T-helper 1 cell treated with Interleukin-12 subunit alpha and Interleukin-12 subunit beta and Interleukin-4 antibody, amounts not matched to agents 30 ng/mL and 1 ng/mL, for 36 hours (primary cell): ENCODE results near the gene RGS6. TPM values are rescaled to one million over a fixed set of nuclear protein-coding genes. Genes with fewer than 3 reads are reported as not detected.

ENCODE experiments used
- intact Hi-C: fragments of 100-400 bp; cut with micrococcal nuclease; formaldehyde crosslinking; loops from one replicate; pipeline ENCODE4 v1.15.1; 2024
- total RNA-seq: library from RNA; stranded (reverse); gene quantifications from 2 replicates; pipeline ENCODE4 v1.2.3, GENCODE V29; 2022

Gene RGS6
- total RNA-seq, 1 donor from 2014 or later = 3.0 TPM

DNA sequence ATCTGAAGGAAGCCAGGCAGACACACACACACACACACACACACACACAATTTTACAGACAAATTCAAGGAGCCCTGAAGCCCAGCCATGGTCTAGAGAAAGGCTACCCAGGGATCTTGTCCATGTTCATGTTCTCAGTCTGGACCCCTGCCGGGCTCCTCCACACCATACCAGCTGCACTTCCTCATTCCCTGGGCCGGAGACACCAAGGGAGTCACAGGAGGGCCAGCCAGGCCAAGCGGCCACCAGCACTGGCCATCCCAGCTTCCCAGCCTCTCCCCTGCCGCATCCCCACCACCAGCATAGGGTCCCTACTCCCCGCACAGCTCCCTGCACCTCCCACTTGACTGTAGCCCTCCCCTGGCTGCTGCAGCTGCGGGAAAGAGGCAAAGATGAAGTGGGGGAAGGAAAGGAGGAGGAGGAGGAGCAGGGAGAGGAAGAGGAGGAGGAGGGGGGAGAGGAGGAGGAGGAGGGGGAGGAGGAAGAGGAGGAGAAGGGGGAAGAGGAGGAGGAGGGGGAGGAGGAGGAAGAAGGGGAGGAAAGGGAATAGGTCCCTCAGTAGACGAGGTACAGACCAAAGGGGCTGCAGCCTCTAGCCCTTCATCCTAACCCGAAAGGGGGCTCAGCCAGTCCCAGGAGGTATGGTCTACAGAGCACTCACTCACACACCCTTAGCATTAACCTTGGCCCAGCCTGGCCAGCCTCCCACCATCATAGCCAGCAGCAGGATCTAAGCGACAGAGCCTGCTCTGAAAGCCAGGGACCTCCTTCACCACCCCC is 668.5 kb downstream of the RGS6 start:
- intact Hi-C loops = no loop called here

- intact Hi-C loops = no loop called here
These were observed 671.4 kb downstream of the RGS6 start for GRCh38 chr14:72603639-72604038.

- intact Hi-C loops = no loop called here
These were observed 671.9 kb downstream of the RGS6 start for GRCh38 chr14:72604133-72604532.

- intact Hi-C loops = no loop called here
These were observed 673.1 kb downstream of the RGS6 start for GRCh38 chr14:72605096-72605920.

- intact Hi-C loops = no loop called here
These were observed 673.6 kb downstream of the RGS6 start for GRCh38 chr14:72605921-72606220.

DNA sequence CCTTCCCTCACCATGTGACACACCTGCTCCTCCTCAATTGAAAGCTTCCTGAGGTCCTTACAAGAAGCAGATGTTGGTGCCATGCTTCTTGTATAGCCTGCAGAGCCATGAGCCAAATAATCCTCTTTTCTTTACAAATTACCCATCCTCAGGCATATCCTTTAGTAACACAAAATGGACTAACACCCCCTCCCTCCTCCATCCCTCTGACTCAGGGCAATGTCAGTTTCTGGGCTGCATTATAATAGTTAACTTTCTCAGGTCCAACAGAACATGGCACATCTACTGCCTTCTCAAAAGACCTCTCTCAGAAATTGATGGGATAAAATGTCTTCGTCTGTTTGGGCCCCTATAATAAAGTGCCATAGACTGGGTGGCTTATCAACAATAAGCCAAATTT is 674.6 kb downstream of the RGS6 start:
- intact Hi-C loops = no loop called here

- intact Hi-C loops = no loop called here
These were observed 675.3 kb downstream of the RGS6 start for GRCh38 chr14:72607386-72608130.

DNA sequence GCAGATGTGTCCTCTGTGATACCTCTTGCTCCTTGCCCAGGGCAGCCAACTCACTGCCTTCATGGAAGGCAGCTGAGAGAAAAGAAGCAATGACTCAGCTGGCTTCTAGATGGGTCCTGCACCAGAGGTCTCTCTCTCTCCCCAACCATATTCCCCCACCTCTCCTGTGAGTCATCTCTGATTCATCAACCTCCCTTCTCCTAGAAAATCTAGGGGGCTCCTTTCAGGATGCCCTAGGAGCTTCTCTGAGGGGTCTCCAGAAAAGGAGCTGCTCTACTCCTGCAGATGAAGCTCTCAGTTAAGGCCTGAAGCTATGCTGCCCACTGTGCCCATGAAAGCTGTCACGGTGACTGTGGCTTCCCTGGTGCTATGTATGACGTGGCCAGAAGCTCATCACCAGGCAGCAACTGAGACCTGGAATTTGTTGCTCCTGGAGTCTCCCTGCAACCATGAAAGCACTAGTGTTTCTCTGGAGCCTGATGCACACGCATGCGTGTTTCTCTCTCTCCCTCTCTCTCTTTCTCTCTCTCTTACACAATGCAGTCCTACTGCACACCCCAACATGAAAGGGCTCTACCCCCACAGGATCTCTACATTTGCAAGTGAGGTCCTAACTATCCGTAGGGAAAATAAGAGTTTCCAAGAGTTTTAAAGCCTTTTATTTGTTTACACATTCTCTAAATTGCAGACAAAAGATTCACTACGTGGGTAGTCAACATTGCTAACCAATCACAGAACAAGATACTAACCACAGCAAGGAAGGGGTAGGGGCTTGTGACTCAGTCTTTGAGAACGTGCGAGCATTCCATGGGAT is 676.4 kb downstream of the RGS6 start:
- intact Hi-C loops = no loop called here

GRCh38 chr14:72609205-72609916 is 677.1 kb downstream of the RGS6 start:
- intact Hi-C loops = no loop called here

- intact Hi-C loops = no loop called here
These were observed 678.0 kb downstream of the RGS6 start for GRCh38 chr14:72610096-72610830.

GRCh38 chr14:72610831-72611200 is 678.6 kb downstream of the RGS6 start:
- intact Hi-C loops = no loop called here

- intact Hi-C loops = no loop called here
These were observed 679.3 kb downstream of the RGS6 start for GRCh38 chr14:72611506-72611905.

DNA sequence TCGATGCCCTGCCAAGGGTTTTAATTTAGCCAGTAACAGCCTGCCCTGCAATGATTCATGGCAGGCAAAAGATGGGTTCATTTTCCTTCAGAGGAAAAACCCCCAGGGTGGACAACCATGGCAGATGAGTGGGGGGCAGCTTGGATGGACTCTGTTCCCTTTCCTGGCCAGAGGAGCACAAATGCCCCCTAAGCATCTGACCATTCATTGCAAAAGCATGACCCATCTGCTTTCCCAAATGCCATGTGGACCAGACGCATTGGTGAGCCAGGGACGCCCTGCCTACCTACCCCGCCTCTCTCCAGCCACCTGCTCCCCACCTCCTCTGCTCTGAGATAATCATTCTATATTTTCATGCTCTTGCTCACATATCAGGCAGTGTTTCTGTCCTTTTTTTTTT is 679.8 kb downstream of the RGS6 start:
- intact Hi-C loops = no loop called here

- intact Hi-C loops = no loop called here
These were observed 681.2 kb downstream of the RGS6 start for GRCh38 chr14:72613231-72613974.

DNA sequence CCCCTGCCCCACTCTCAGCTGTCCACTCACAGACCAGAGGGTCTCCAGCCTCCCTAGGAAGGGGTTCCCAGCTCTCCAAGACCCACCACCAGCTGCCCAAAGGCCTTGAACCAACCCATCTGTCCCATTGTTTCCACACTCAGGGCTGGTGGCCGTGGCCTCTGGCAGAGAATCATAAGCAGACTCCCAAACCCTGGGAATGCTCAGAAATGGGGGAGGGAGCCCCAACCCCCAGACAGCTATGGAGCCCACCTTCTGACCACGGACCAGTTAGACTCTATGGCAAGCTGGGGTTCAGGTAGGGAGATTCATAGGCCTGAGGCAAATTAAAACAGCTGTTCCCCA is 681.7 kb downstream of the RGS6 start:
- intact Hi-C loops = no loop called here

DNA sequence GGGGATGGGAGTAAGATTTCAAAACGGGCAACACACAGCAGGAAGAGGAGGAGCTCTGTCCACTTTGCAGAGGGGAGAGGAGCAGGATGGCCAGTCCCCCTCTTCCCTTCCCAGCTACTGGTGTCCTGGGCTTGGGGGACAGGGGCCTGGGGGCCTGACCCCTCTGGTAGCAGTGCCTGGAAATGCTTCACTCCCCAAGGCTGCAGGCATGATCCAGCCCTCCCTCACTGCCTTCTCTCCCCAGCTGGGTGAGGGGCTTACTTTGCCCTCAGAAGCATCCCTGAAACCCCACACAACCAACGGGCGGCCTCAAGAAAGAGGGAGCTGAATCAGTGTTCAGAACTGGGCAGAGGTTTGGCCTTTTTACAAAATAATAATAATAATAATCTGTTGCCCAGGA is 682.1 kb downstream of the RGS6 start:
- intact Hi-C loops = no loop called here

GRCh38 chr14:72614891-72615415 is 682.7 kb downstream of the RGS6 start:
- intact Hi-C loops = no loop called here

DNA sequence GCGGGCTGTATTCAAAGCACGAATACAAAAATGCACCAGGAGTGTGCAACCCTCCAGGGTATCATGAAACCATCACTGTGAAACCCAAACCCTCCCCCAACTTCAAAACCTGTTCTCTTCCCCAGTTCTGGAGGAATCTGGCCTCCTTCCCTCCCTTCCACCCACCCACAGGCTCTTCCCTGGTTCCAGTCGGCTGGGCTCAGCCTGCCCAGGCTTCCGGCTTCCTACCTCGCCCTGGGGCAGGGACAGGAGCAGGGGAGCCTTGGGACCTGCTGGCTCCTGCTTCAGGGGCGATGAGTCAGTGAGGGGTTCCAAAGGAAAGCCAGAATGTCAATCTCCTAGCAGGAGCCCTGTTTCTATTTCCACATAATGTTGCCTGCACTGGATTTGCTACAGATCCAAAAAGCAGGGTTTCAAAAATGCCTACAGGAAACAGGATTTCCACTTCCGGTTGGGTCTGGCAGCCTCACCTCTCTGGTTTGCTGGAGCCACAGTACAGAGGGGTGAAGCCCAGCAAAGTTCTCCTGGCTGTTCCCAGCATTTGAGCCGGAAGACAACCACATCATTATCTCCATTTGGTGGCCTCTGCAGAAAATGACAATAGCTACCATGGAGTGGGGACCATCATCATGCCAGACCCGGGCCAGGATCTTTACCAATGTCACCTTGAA is 683.4 kb downstream of the RGS6 start:
- intact Hi-C loops = no loop called here
